Panc1 (cell line): Measurements from ENCODE around the gene EIF2S3B. TPM values are rescaled to one million over a fixed set of nuclear protein-coding genes. Genes with fewer than 3 reads are reported as not detected.

ENCODE experiments used
- ATAC-seq: fragments of 200-7000 bp; cut with Tn5 transposase; 2 replicates; pipeline ENCODE4 v1.9.1; 2020; ENCODE audit warnings: mild to moderate bottlenecking, moderate library complexity
- BruUV-seq: library from RNA; stranded (reverse); fragments of 400-500 nt; replicated peaks from 2 replicates; lab custom pipeline; 2021; lab: Mats Ljungman, UMichigan
- CTCF ChIA-PET: fragments of 300-600 bp; sonication (Branson Sonifier 250); formaldehyde crosslinking; loops from one replicate; lab custom pipeline; 2022; ENCODE audit warnings: antibody characterized with exemption; lab: Charles Lee
- POLR2A ChIA-PET: fragments of 300-600 bp; sonication (Branson Sonifier 250); formaldehyde crosslinking; loops from one replicate; lab custom pipeline; 2022; ENCODE audit warnings: antibody characterized with exemption; lab: Charles Lee
- DNase-seq: peaks from one replicate; pipeline ENCODE4 v3.0.0-alpha.2; 2010; ENCODE audit warnings: low read depth, low spot score
- H3K27ac ChIP-seq: 2 replicates; pipeline ENCODE4 v1.5.1; 2011; ENCODE audit warnings: mild to moderate bottlenecking, low read length, inconsistent platforms
- H3K27me3 ChIP-seq: fragments of 200-500 bp; sonication (Bioruptor generic); 2 replicates; pipeline ENCODE4 v1.6.0; 2014; ENCODE audit warnings: low read length, inconsistent platforms; ENCODE audit not compliant: control insufficient read depth, insufficient read depth
- H3K36me3 ChIP-seq: fragments of 200-500 bp; sonication (Bioruptor generic); 2 replicates; pipeline ENCODE4 v1.5.1; 2014; ENCODE audit warnings: inconsistent platforms, mild to moderate bottlenecking, low read length, moderate library complexity; ENCODE audit not compliant: control insufficient read depth, insufficient read depth
- H3K4me1 ChIP-seq: 2 replicates; pipeline ENCODE4 v1.5.1; 2011; ENCODE audit warnings: inconsistent platforms, mild to moderate bottlenecking, low read length, moderate library complexity; ENCODE audit not compliant: control insufficient read depth, insufficient read depth
- H3K4me3 ChIP-seq, 2 experiments: 2 replicates each; pipeline ENCODE4 v1.5.1; 2011 to 2012; ENCODE audit warnings: low read depth in 2 of 2, low read length in 2 of 2, mild to moderate bottlenecking in 2 of 2, inconsistent platforms in 1 of 2, moderate library complexity in 1 of 2
- H3K9me3 ChIP-seq: fragments of 200-500 bp; sonication (Bioruptor generic); 2 replicates; pipeline ENCODE4 v1.5.1; 2014; ENCODE audit warnings: low read depth, mild to moderate bottlenecking, inconsistent platforms, low read length, moderate library complexity; ENCODE audit not compliant: control insufficient read depth, insufficient read depth
- CTCF ChIP-seq: fragments of 450-650 bp; IDR thresholded peaks from 2 replicates; pipeline ENCODE4 v1.5.1; 2017; ENCODE audit warnings: mild to moderate bottlenecking
- POLR2AphosphoS5 ChIP-seq: IDR thresholded peaks from 2 replicates; pipeline ENCODE4 v1.6.1; 2012; ENCODE audit warnings: mild to moderate bottlenecking, low read depth, low read length, moderate library complexity
- REST ChIP-seq, 2 experiments: IDR thresholded peaks; 2 replicates each; pipeline ENCODE4 v1.6.1; 2011 to 2012; ENCODE audit warnings: low read depth in 2 of 2, control low read depth in 1 of 2, low read length in 1 of 2, mild to moderate bottlenecking in 1 of 2, moderate library complexity in 1 of 2; ENCODE audit not compliant: insufficient read depth in 1 of 2
- SIN3A ChIP-seq: IDR thresholded peaks from 2 replicates; pipeline ENCODE4 v1.6.1; 2012; ENCODE audit warnings: low read depth, mild to moderate bottlenecking, low read length, moderate library complexity, borderline replicate concordance; ENCODE audit not compliant: insufficient read depth
- TCF7L2 ChIP-seq: IDR thresholded peaks from 2 replicates; pipeline ENCODE4 v1.6.1; 2011; ENCODE audit warnings: mild to moderate bottlenecking, low read depth, low read length, inconsistent platforms
- in situ Hi-C: cut with HindIII; loops from 2 replicates; pipeline ENCODE4 v1.10.0; 2016; ENCODE audit warnings: low sequenced_read_pairs, low pct_unique_long_range_greater_than_20kb
- intact Hi-C: fragments of 100-400 bp; cut with micrococcal nuclease; formaldehyde crosslinking; loops from one replicate; pipeline ENCODE4 v1.10.0; 2022; ENCODE audit not compliant: unreplicated experiment
- total RNA-seq: library from RNA; stranded (reverse); gene quantifications from one replicate; pipeline ENCODE4 v1.2.1, GENCODE V29; 2021; ENCODE audit not compliant: unreplicated experiment

The EIF2S3B gene
- total RNA-seq, 1 experiment from 2014 or later, result 0.28 TPM

DNA sequence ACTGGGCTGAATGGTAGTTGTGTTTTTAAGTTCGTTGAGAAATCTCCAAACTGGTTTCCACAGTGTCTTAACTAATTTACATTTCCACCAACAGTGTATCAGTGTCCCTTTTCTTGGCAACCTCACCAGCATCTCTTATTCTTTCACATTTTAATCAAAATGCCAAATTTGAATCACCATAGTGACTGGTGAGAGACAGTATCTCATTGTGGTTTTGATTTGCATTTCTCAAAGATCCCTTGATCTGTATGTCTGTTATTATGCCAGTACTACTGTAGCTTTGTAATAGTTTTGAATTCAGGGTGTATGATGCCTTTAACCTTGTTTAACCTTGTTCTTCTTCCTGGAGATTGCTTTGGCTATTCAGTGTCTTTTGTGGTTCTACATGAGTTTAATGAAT is 2.2 kb upstream of the EIF2S3B start:
- intact Hi-C loops (loop anchor here (5.0 kb wide), 1 partner anchor 171 kb away; no protein-coding TSS in a partner anchor), in situ Hi-C loops (no loop called here)
- no peak overlapping the region for H3K27ac ChIP-seq
- BruUV-seq, result no TSS peak
- no peaks in the 10 kb centered on the region for H3K36me3 ChIP-seq
- DNase-seq (no peak), ATAC-seq (no peak)
- no peaks in the 10 kb centered on the region for H3K27me3 ChIP-seq
- no peak overlapping the region for H3K4me3 ChIP-seq
- no peaks in the 10 kb centered on the region for H3K9me3 ChIP-seq
- ChIA-PET POLR2A (no interaction called here), CTCF (no interaction called here)
- no peaks in the 10 kb centered on the region for H3K4me1 ChIP-seq
- no peak for TF ChIP-seq REST (IDR thresholded peaks at IDR 0.05; ENCODE audit: insufficient read depth in 1 of 2, low read depth in 2 of 2, low read length in 1 of 2)
- no peak for TF ChIP-seq POLR2AphosphoS5
- TF ChIP-seq CTCF, result no peak
- TF ChIP-seq SIN3A, result no peak
- no peak for TF ChIP-seq TCF7L2

GRCh38 chr12:10511756-10512355 is 6.2 kb downstream of the EIF2S3B start:
- H3K4me1 ChIP-seq, result no peaks in the 10 kb centered on the region
- no peak overlapping the region for H3K4me3 ChIP-seq
- H3K9me3 ChIP-seq, result no peaks in the 10 kb centered on the region
- intact Hi-C loops, result no loop called here
- POLR2A ChIA-PET, result no interaction called here
- CTCF ChIA-PET, result no interaction called here
- no peak overlapping the region for H3K27ac ChIP-seq
- no TSS peak for BruUV-seq
- DNase-seq (no peak), ATAC-seq (no peak)
- H3K27me3 ChIP-seq, result no peaks in the 10 kb centered on the region
- in situ Hi-C loops, result no loop called here
- H3K36me3 ChIP-seq, result no peaks in the 10 kb centered on the region
- no peak for TF ChIP-seq TCF7L2
- no peak for TF ChIP-seq POLR2AphosphoS5
- TF ChIP-seq REST (IDR thresholded peaks at IDR 0.05; ENCODE audit: insufficient read depth in 1 of 2, low read depth in 2 of 2, low read length in 1 of 2), result no peak
- TF ChIP-seq SIN3A, result no peak
- no peak for TF ChIP-seq CTCF
